Endothelial cell of umbilical vein (primary cell): ENCODE measurements around the gene KBTBD4. TPM values are rescaled to one million over a fixed set of nuclear protein-coding genes. Genes with fewer than 3 reads are reported as not detected.

ENCODE experiments used
- BruUV-seq: library from RNA; stranded (reverse); fragments of 400-500 nt; replicated peaks from 2 replicates; lab custom pipeline; 2021; lab: Mats Ljungman, UMichigan
- CTCF ChIA-PET: fragments of 300-600, 350-600 bp; sonication (Branson Sonifier 250); formaldehyde crosslinking; loops from one replicate; lab custom pipeline; 2021; ENCODE audit warnings: antibody characterized with exemption, inconsistent platforms; lab: Charles Lee
- POLR2A ChIA-PET: fragments of 300-600, 350-600 bp; sonication (Branson Sonifier 250); formaldehyde crosslinking; loops from one replicate; lab custom pipeline; 2021; ENCODE audit warnings: antibody characterized with exemption, inconsistent platforms; lab: Charles Lee
- DNase-seq: peaks from one replicate; pipeline ENCODE4 v3.0.0-alpha.2; 2011; ENCODE audit warnings: low read depth, low spot score
- FAIRE-seq: peaks from 2 replicates; lab custom pipeline; 2011; peaks lifted over from hg19 to GRCh38; lab: Jason Lieb, UNC
- H2AFZ ChIP-seq: 2 replicates; pipeline ENCODE4 v1.6.0; 2012; ENCODE audit warnings: low read depth, low read length, control low read depth, inconsistent platforms
- H3K27ac ChIP-seq: 2 replicates; pipeline ENCODE4 v1.5.1; 2011; ENCODE audit warnings: low read depth, mild to moderate bottlenecking, control low read depth, low read length, moderate library complexity; ENCODE audit not compliant: insufficient read depth
- H3K27me3 ChIP-seq, 2 experiments: 2 replicates each; pipeline versions ENCODE4 v1.6.0 to v1.6.1; 2011; ENCODE audit warnings: low read length in 2 of 2, mixed read lengths in 1 of 2; ENCODE audit not compliant: control insufficient read depth in 2 of 2, insufficient read depth in 2 of 2
- H3K36me3 ChIP-seq, 2 experiments: 2 replicates in 1 of 2; 3 replicates in 1 of 2; pipeline ENCODE4 v1.5.1; 2011; ENCODE audit warnings: low read length in 2 of 2, mild to moderate bottlenecking in 1 of 2, moderate library complexity in 1 of 2; ENCODE audit not compliant: control insufficient read depth in 2 of 2, insufficient read depth in 2 of 2; ENCODE audit errors: extremely low read depth in 1 of 2
- H3K4me1 ChIP-seq: 3 replicates; pipeline ENCODE4 v1.5.1; 2011; ENCODE audit warnings: mild to moderate bottlenecking, low read length; ENCODE audit not compliant: control insufficient read depth, insufficient read depth; ENCODE audit errors: extremely low read depth
- H3K4me2 ChIP-seq: 2 replicates; pipeline ENCODE4 v1.6.1; 2011; ENCODE audit warnings: low read length, control low read depth, mixed read lengths; ENCODE audit not compliant: insufficient read depth
- H3K4me3 ChIP-seq, 3 experiments: fragments of 200-600 bp in 1 of 3; sonication (generic), shearing (Covaris generic) in 1 of 3; replicated peaks in 1 of 3; 2 replicates each; pipeline ENCODE4 v1.5.1; 2011 to 2016; ENCODE audit warnings: control low read depth in 3 of 3, low read length in 3 of 3, mild to moderate bottlenecking in 2 of 3, inconsistent platforms in 1 of 3, low read depth in 1 of 3, moderate library complexity in 1 of 3; ENCODE audit not compliant: insufficient read depth in 1 of 3
- H3K79me2 ChIP-seq: 2 replicates; pipeline ENCODE4 v1.6.0; 2012; ENCODE audit warnings: low read length, inconsistent platforms; ENCODE audit not compliant: control insufficient read depth, insufficient read depth
- H3K9ac ChIP-seq: replicated peaks from 2 replicates; pipeline ENCODE3; 2011; ENCODE audit warnings: low read length, control low read depth; ENCODE audit not compliant: insufficient read depth; ENCODE audit errors: extremely low read depth
- H3K9me1 ChIP-seq: replicated peaks from 3 replicates; pipeline ENCODE4 v1.6.0; 2011; ENCODE audit warnings: mild to moderate bottlenecking, low read length; ENCODE audit not compliant: control insufficient read depth, insufficient read depth; ENCODE audit errors: extremely low read depth
- H3K9me3 ChIP-seq: replicated peaks from 2 replicates; pipeline ENCODE4 v1.5.1; 2012; ENCODE audit warnings: low read length, inconsistent platforms; ENCODE audit not compliant: control insufficient read depth, insufficient read depth
- H4K20me1 ChIP-seq: replicated peaks from 2 replicates; pipeline ENCODE3; 2011; ENCODE audit warnings: mild to moderate bottlenecking, low read length; ENCODE audit not compliant: control insufficient read depth, insufficient read depth; ENCODE audit errors: extremely low read depth
- EZH2 ChIP-seq: IDR thresholded peaks from 2 replicates; pipeline ENCODE4 v1.6.1; 2012; ENCODE audit warnings: borderline replicate concordance, low read depth, mild to moderate bottlenecking, moderate library complexity, low read length, inconsistent platforms; ENCODE audit not compliant: severe bottlenecking
- FOS ChIP-seq: IDR thresholded peaks from 2 replicates; pipeline ENCODE4 v1.6.1; 2011; ENCODE audit warnings: mild to moderate bottlenecking, low read length, moderate library complexity, borderline replicate concordance; ENCODE audit not compliant: insufficient read depth
- GATA2 ChIP-seq: IDR thresholded peaks from 2 replicates; pipeline ENCODE4 v1.7.0; 2011; ENCODE audit warnings: low read depth, mild to moderate bottlenecking, moderate library complexity, mixed read lengths, low read length; ENCODE audit not compliant: insufficient read length, insufficient read depth
- JUN ChIP-seq: IDR thresholded peaks from 2 replicates; pipeline ENCODE4 v1.6.1; 2011; ENCODE audit warnings: borderline replicate concordance, low read depth; ENCODE audit not compliant: insufficient read length, insufficient read depth
- MAX ChIP-seq: IDR thresholded peaks from 2 replicates; pipeline ENCODE4 v1.6.1; 2011; ENCODE audit not compliant: insufficient read depth, insufficient read length
- MYC ChIP-seq: IDR thresholded peaks from one replicate; pipeline ENCODE4 v1.6.1; 2011; ENCODE audit warnings: mild to moderate bottlenecking, low read depth, low read length
- POLR2A ChIP-seq: IDR thresholded peaks from 2 replicates; pipeline ENCODE4 v1.6.1; 2012; ENCODE audit warnings: low read depth, mild to moderate bottlenecking, control low read depth, low read length
- POLR2AphosphoS5 ChIP-seq: IDR thresholded peaks from 2 replicates; pipeline ENCODE4 v1.6.1; 2012; ENCODE audit warnings: low read depth, mild to moderate bottlenecking, control low read depth, low read length, moderate library complexity; ENCODE audit not compliant: insufficient read depth
- dilution Hi-C: fragments of 300-500 bp; cut with MboI; formaldehyde crosslinking; loops from one replicate; pipeline ENCODE4 v1.15.0; 2019; ENCODE audit warnings: low sequenced_read_pairs; ENCODE audit not compliant: extremely low pct_ligation_motif_present
- intact Hi-C: fragments of 100-400 bp; cut with micrococcal nuclease; formaldehyde crosslinking; loops from one replicate; pipeline ENCODE4 v1.10.0; 2022
- polyA plus RNA-seq, 4 experiments: library from polyadenylated mRNA; depleted of rRNA in 3 of 4; stranded (reverse) in 3 of 4; unstranded in 1 of 4; fragments of >200 nt; gene quantifications; 2 replicates each; pipeline versions ENCODE4 v1.2.1 to v1.2.3, GENCODE V29; 2011 to 2012; ENCODE audit warnings: missing spikeins in 1 of 4
- total RNA-seq: library from RNA; stranded (reverse); gene quantifications from 2 replicates; pipeline ENCODE4 v1.2.3, GENCODE V29; 2021
- TF ChIP-seq, protein P1 (sequence below), 2 donors: IDR thresholded peaks; 1 replicate in 1 of 2; 2 replicates in 1 of 2; pipeline ENCODE4 v1.5.1; 2011; ENCODE audit warnings: low read length in 2 of 2, mild to moderate bottlenecking in 2 of 2, moderate library complexity in 2 of 2, control low read depth in 1 of 2, inconsistent platforms in 1 of 2, low read depth in 1 of 2; ENCODE audit not compliant: insufficient read depth in 1 of 2; ENCODE audit errors: extremely low read depth in 1 of 2

The KBTBD4 gene
- total and polyA plus RNA-seq, 2 donors (not counting 3 experiments of a cell fraction or from before 2014, with no cell fraction given), result 16.3 to 23.2 TPM

- Histone ChIP-seq H3K27me3 (peaks cover 0 to 3% of the 10 kb centered on the region in 2 experiments), H3K9ac (no peak overlapping the region), H2AFZ (no peak overlapping the region), H3K4me3 (no peak overlapping the region), H3K9me1 (no peaks in the 10 kb centered on the region), H4K20me1 (no peaks in the 10 kb centered on the region), H3K4me2 (no peak overlapping the region), H3K4me1 (no peaks in the 10 kb centered on the region), H3K27ac (no peak overlapping the region), H3K9me3 (no peaks in the 10 kb centered on the region), H3K79me2 (no peaks in the 10 kb centered on the region), H3K36me3 (no peaks in the 10 kb centered on the region)
- dilution Hi-C loops (no loop called here), intact Hi-C loops (no loop called here)
- no TSS peak for BruUV-seq
- DNase-seq, result no peak
- POLR2A ChIA-PET, result interaction anchor here (1.7 kb wide), 1 partner anchor 11 kb away, joined by 4 read pairs; the partner anchor contains the start of gene C1QTNF4
- no peak for TF ChIP-seq MYC
- no peak for TF ChIP-seq MAX
- no peak for TF ChIP-seq EZH2
- TF ChIP-seq POLR2A, result no peak
- TF ChIP-seq GATA2, result no peak
- TF ChIP-seq FOS, result no peak
- TF ChIP-seq, protein P1, sequence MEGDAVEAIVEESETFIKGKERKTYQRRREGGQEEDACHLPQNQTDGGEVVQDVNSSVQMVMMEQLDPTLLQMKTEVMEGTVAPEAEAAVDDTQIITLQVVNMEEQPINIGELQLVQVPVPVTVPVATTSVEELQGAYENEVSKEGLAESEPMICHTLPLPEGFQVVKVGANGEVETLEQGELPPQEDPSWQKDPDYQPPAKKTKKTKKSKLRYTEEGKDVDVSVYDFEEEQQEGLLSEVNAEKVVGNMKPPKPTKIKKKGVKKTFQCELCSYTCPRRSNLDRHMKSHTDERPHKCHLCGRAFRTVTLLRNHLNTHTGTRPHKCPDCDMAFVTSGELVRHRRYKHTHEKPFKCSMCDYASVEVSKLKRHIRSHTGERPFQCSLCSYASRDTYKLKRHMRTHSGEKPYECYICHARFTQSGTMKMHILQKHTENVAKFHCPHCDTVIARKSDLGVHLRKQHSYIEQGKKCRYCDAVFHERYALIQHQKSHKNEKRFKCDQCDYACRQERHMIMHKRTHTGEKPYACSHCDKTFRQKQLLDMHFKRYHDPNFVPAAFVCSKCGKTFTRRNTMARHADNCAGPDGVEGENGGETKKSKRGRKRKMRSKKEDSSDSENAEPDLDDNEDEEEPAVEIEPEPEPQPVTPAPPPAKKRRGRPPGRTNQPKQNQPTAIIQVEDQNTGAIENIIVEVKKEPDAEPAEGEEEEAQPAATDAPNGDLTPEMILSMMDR (IDR thresholded peaks at IDR 0.05; ENCODE audit: extremely low read depth in 1 of 2, insufficient read depth in 1 of 2, low read depth in 1 of 2, low read length in 2 of 2), result no peak
- TF ChIP-seq POLR2AphosphoS5, result no peak
- TF ChIP-seq JUN, result no peak
- CTCF ChIA-PET, result no interaction called here
- no peak for FAIRE-seq
These were observed 27.2 kb upstream of the KBTBD4 start for GRCh38 chr11:47605921-47606320.
